Nephron (organoid): ENCODE results near the gene PRMT2.
"Not testable (repeated sequence)": the region's sequence is repeated elsewhere in the genome, so short reads cannot be mapped to it uniquely, and the experiment has no call there.

ENCODE experiments used
- H3K27ac Mint-ChIP-seq, 3 experiments: 2 replicates each; pipeline ENCODE4 v1.8.0; 2020; ENCODE audit warnings: mixed read lengths in 3 of 3, mild to moderate bottlenecking in 2 of 3, moderate library complexity in 1 of 3
- H3K27me3 Mint-ChIP-seq: 2 replicates; pipeline ENCODE4 v1.8.0; 2021; ENCODE audit warnings: low read depth, mild to moderate bottlenecking, moderate library complexity, mixed read lengths
- H3K36me3 Mint-ChIP-seq: 2 replicates; pipeline ENCODE4 v1.8.0; 2020; ENCODE audit warnings: low read depth, mixed read lengths
- H3K4me1 Mint-ChIP-seq: 2 replicates; pipeline ENCODE4 v1.8.0; 2020; ENCODE audit warnings: mixed read lengths
- H3K4me3 Mint-ChIP-seq, 3 experiments: 2 replicates each; pipeline ENCODE4 v1.8.0; 2020; ENCODE audit warnings: mild to moderate bottlenecking in 3 of 3, mixed read lengths in 3 of 3, moderate library complexity in 2 of 3
- H3K9me3 Mint-ChIP-seq: 2 replicates; pipeline ENCODE4 v1.8.0; 2020; ENCODE audit warnings: mixed read lengths
- TF ChIP-seq, protein P1 (sequence below), 3 experiments: fragments of 200-600 bp; sonication (generic); IDR thresholded peaks; one replicate each; pipeline ENCODE4 v1.5.0; 2021; ENCODE audit warnings: antibody characterized with exemption in 3 of 3; ENCODE audit not compliant: unreplicated experiment in 3 of 3

PRMT2 gene

DNA sequence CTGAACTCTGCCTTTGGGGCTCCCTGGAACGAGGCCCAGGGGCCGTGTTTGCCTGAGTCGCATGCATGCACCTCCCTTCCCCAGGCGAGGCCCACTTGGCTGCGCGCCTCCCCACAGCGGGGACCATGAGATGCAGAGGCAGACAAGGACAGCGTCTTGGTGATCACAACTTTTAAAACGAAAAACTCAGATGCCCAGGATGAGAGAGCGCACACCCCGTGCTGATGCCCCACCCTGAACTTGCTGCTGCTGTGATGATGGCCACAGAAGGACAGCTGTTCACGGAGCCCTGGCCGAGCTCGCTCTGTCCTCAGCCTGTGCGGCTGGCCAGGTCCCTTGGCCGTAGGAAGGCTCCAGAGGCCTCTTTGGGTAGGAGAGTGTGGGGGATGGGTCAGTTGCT is 11.4 kb upstream of the PRMT2 start:
- Mint-ChIP-seq H3K27me3 (peaks cover 9% of the 10 kb centered on the region), H3K27ac (no peak overlapping the region), H3K4me1 (peaks cover 7% of the 10 kb centered on the region), H3K36me3 (no peaks in the 10 kb centered on the region), H3K4me3 (no peak overlapping the region), H3K9me3 (peaks cover 15% of the 10 kb centered on the region)
- TF ChIP-seq, protein P1, sequence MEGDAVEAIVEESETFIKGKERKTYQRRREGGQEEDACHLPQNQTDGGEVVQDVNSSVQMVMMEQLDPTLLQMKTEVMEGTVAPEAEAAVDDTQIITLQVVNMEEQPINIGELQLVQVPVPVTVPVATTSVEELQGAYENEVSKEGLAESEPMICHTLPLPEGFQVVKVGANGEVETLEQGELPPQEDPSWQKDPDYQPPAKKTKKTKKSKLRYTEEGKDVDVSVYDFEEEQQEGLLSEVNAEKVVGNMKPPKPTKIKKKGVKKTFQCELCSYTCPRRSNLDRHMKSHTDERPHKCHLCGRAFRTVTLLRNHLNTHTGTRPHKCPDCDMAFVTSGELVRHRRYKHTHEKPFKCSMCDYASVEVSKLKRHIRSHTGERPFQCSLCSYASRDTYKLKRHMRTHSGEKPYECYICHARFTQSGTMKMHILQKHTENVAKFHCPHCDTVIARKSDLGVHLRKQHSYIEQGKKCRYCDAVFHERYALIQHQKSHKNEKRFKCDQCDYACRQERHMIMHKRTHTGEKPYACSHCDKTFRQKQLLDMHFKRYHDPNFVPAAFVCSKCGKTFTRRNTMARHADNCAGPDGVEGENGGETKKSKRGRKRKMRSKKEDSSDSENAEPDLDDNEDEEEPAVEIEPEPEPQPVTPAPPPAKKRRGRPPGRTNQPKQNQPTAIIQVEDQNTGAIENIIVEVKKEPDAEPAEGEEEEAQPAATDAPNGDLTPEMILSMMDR (IDR thresholded peaks at IDR 0.05; ENCODE audit: unreplicated experiment in 3 of 3): no peak

DNA sequence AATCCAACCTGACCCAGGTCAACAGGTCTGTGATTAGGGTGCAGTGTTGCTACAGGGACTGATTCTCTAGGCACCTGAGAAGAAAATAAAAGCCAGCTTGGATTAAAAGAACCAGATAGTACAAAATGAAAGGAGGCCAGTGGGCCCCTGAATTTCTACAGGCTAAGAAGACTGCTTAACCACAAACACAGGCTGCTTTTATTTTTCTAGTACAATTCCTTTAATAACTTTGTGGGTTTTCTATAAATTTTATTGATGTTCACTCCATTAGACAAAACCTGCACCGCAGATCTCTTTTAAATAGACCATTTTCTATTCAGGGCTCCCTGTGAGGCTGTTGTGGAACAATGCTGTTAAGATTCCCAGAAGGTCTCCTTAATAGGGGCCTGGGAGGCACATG is 9.7 kb upstream of the PRMT2 start:
- TF ChIP-seq, protein P1 (IDR thresholded peaks at IDR 0.05; ENCODE audit: unreplicated experiment in 3 of 3): no peak
- Mint-ChIP-seq H3K9me3 (peaks cover 18% of the 10 kb centered on the region), H3K27me3 (peaks cover 9% of the 10 kb centered on the region), H3K36me3 (no peaks in the 10 kb centered on the region), H3K4me3 (no peak overlapping the region), H3K4me1 (peaks cover 7% of the 10 kb centered on the region), H3K27ac (no peak overlapping the region)

DNA sequence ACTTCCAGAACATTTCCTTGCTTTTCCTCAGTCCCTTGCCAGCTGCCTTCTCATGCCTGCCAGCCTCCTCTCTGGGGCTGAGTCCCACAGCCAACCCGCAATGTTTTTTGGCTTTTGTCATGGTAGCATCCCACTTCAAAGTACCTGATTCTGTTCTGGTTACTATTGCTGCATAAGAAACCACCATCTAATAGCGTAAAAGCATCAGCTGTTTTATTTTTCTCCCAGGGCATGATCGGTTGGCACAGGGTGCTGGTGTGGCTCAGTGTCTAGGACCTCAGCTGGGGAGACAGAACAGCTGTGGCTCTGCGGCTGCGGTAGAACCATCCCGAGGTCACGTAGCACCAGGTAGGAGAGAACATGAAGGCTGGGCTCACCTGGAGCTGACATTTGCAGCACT is 8.9 kb upstream of the PRMT2 start:
- TF ChIP-seq, protein P1 (IDR thresholded peaks at IDR 0.05; ENCODE audit: unreplicated experiment in 3 of 3): no peak
- Mint-ChIP-seq H3K4me1 (peaks cover 7% of the 10 kb centered on the region), H3K4me3 (no peak overlapping the region), H3K27ac (no peak overlapping the region), H3K27me3 (peaks cover 9% of the 10 kb centered on the region), H3K9me3 (peaks cover 19% of the 10 kb centered on the region), H3K36me3 (no peaks in the 10 kb centered on the region)

DNA sequence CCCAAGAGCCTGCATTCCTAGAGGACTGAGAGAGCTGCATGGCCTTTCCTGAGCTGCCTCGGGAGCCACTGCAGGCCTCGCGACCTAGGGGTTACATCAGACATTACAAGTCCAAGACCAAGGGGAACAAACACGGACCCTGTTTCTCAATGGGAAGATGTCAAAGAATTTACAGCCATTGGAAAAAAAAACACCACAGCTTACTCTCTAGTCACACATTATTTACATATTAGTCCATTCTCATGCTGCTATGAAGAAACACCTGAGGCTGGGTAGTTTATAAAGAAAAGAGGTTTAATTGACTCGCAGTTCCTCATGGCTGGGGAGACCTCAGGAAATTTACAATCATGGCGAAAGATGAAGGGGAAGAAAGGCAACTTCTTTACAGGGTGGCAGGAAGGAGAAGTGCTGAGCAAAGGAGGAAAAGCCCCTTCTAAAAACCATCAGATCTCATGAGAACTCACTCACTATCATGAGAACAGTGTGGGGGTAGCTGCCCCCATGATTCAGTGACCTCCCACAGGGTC is 8.4 kb upstream of the PRMT2 start:
- H3K9me3 Mint-ChIP-seq: peaks cover 20% of the 10 kb centered on the region
- no peak overlapping the region for H3K27ac Mint-ChIP-seq
- peaks cover 6% of the 10 kb centered on the region for H3K4me1 Mint-ChIP-seq
- H3K4me3 Mint-ChIP-seq: no peak overlapping the region
- TF ChIP-seq, protein P1 (IDR thresholded peaks at IDR 0.05; ENCODE audit: unreplicated experiment in 3 of 3): no peak
- H3K36me3 Mint-ChIP-seq: no peaks in the 10 kb centered on the region
- peaks cover 9% of the 10 kb centered on the region for H3K27me3 Mint-ChIP-seq

DNA sequence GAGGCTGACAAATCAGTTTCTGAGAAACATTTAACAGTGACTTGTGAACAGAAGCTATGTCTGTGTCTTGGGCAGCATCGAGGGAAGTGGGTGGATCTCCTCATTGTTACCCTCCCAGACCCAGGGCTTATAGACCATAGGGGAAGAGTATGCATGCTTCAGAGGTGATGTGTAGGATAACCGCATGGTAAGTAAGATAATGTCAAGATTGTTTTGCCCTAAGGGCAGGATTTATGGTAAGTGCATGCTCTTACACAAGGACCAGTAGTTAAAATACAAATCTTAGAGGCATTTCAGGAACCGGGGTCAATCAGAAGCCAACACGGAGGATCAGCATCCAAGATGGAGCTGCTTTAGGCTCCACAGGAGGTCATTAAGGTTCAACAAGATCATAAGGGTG is 7.7 kb upstream of the PRMT2 start:
- no peaks in the 10 kb centered on the region for H3K4me1 Mint-ChIP-seq
- H3K4me3 Mint-ChIP-seq: no peak overlapping the region
- H3K27ac Mint-ChIP-seq: no peak overlapping the region
- peaks cover 9% of the 10 kb centered on the region for H3K27me3 Mint-ChIP-seq
- H3K9me3 Mint-ChIP-seq: peaks cover 20% of the 10 kb centered on the region
- no peaks in the 10 kb centered on the region for H3K36me3 Mint-ChIP-seq
- TF ChIP-seq, protein P1 (IDR thresholded peaks at IDR 0.05; ENCODE audit: unreplicated experiment in 3 of 3): no peak

DNA sequence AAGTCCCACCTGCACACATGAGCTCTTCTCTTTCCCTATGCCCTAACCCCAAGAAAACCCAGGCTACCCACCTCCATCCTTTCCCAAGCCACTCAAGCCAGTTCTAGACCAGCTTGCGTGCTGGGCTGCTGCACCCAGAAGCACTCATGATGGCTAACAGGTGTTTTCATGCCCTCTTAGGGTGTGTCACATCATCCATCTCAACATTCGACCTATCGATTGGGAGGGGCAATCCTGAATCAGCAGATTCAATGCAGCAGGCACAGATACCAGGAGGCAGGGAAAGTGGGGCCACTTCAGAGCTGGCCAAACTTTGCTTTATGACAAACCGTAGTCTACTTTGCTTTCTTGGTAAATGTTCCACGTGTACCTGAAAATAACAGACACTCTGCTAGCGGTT is 6.6 kb upstream of the PRMT2 start:
- Mint-ChIP-seq H3K4me3 (no peak overlapping the region), H3K4me1 (no peaks in the 10 kb centered on the region), H3K27me3 (peaks cover 9% of the 10 kb centered on the region), H3K9me3 (peaks cover 20% of the 10 kb centered on the region), H3K27ac (no peak overlapping the region), H3K36me3 (no peaks in the 10 kb centered on the region)
- TF ChIP-seq, protein P1 (IDR thresholded peaks at IDR 0.05; ENCODE audit: unreplicated experiment in 3 of 3): no peak

DNA sequence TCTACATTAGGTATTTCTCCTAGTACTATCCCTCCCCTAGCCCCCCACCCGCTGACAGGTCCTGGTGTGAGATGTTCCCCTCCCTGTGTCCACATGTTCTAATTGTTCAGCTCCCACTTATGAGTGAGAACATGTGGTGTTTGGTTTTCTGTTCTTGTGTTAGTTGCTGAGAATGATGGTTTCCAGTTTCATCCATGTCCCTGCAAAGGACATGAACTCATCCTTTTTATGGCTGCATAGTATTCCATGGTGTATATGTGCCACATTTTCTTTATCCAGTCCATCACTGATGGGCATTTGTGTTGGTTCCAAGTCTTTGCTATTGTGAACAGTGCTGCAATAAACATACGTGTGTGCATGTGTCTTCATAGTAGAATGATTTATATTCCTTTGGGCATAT is 4.6 kb upstream of the PRMT2 start:
- H3K4me1 Mint-ChIP-seq, H3K27ac Mint-ChIP-seq: not testable (repeated sequence)

More for the DNA sequence above, 4.6 kb upstream of the PRMT2 start:
- peaks cover 13% of the 10 kb centered on the region for H3K9me3 Mint-ChIP-seq
- H3K4me3 Mint-ChIP-seq, H3K27me3 Mint-ChIP-seq, H3K36me3 Mint-ChIP-seq: not testable (repeated sequence)
